ENCODE data around the gene CEACAM16.
A peak's percentile ranks its signal among the peaks of the same experiment; 100 is the strongest.
"Not testable (repeated sequence)": the region's sequence is repeated elsewhere in the genome, so short reads cannot be mapped to it uniquely, and the experiment has no call there.

CEACAM16 gene

DNA sequence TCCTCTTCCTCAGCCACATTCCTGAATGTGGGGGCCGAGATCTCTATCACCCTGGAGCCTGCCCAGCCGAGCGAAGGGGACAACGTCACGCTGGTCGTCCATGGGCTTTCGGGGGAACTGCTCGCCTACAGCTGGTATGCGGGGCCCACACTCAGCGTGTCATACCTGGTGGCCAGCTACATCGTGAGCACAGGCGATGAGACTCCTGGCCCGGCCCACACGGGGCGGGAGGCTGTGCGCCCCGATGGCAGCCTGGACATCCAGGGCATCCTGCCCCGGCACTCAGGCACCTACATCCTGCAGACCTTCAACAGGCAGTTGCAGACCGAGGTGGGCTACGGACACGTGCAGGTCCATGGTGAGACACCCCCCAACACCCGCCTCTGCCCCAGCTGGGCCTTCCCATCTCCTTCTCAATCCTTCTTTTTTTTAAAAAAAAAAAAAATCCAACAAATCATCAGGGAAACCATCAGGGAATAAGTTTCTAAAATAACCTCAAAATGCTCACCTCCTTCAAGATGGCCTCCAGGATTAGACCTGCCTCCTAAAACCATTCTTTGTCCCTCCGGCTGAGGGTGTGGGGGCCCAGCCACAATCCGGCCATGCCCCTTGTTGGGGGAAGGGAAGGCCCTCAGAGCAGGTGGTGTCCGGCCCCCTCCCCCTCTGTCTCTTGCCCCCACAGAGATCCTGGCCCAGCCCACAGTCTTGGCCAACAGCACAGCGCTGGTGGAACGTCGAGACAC lies 4.6 kb downstream of the CEACAM16 start:
- no peak for DNase-seq

DNA sequence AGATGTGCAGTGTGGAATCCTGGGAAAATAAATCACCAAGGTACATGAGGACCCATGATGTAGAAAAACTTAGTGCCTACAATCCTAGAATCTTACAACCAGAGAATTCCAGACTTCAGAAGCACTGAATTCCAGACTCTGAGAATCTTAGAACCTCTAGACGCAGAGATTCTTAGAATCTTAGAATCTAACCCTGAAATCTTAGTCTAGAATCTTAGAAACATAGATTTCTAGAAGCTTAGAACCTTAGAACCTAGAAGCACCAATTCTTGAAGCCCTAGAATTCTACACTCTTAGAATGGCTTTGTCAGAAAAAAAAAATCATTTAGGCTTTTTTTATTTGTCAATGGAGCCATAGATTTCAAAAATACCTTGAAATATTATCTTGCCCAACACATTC lies 6.0 kb downstream of the CEACAM16 start:
- no peak for DNase-seq

DNA sequence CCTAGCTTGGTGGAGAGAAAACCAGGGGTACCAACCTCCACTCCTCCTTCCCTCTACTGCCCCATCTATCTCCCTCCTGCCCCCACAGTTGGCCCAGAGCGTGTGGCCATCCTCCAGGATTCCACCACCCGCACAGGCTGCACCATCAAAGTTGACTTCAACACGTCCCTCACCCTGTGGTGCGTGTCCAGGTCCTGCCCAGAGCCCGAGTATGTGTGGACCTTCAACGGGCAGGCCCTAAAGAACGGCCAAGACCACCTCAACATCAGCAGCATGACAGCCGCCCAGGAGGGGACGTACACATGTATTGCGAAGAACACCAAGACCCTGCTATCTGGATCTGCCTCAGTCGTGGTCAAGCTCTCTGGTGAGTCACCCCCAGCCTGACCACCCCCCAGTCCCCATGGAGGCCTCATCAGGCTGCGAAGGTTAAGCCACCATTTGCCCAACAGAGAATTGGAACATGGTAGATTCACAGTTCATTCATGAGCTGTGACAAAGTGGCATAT lies 6.6 kb downstream of the CEACAM16 start:
- no peak for DNase-seq

DNA sequence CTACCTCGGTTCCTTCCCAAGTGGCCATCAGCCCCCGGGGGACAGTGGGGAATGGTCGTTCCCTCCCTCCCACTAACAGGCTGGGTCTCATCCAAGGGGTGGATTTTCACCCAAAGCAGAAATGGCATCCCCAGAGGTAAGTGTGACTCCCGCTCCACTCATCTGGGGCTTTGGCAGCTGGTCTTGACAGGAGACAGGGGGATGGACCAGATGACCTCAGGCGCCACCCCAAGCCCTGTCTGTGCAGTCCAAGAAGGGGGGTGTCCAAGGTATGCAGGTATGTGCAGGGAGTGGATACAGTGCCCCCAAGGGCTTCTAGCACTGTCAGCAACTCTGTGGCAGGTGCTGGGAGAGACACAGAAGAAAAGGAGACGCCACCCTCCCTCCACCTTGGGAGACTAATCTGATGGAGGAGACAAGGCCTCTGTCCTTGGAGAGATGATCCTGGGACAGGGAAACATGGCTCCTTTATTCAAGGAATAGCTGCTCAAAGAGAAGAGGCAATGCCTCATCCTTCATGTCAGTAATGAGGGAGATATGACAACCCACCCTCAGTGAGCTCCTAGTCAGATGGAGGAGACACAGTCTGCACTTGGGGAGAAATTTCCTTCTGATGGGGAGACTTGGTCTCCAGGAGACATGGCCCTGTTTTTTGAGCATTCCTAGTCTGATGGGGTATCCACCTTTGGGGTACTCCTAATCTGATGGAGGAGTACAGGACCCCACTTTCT lies 7.7 kb downstream of the CEACAM16 start:
- no peak for DNase-seq

DNA sequence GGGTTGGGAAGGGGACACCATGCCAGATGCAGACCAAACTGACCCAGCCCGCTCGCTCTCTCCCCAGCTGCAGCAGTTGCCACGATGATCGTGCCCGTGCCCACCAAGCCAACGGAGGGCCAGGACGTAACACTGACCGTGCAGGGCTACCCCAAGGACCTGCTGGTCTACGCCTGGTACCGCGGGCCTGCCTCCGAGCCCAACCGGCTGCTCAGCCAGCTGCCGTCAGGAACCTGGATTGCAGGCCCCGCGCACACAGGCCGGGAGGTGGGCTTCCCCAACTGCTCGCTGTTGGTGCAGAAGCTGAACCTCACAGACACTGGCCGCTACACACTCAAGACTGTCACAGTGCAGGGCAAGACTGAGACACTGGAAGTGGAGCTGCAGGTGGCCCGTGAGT lies 8.8 kb downstream of the CEACAM16 start:
- no peak for DNase-seq

DNA sequence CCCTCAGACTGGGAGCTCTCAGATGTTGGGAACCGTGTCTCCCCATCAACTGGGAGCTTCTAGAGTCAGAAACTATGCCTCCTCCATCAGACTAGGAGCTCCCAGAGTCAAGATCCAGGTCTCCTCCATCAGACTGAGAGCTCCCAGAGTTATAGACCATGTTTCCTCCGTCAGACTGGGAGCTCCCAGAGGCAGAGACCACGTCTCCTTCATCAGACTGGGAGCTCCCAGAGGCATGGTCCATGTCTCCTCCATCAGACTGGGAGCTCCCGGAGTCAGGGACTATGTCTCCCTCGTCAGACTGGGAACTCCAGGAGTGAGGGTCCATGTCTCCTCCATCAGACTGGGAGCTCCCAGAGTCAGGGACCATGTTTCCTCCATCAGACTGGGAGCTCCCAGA lies 10.0 kb downstream of the CEACAM16 start:
- DNase-seq: no peak

DNA sequence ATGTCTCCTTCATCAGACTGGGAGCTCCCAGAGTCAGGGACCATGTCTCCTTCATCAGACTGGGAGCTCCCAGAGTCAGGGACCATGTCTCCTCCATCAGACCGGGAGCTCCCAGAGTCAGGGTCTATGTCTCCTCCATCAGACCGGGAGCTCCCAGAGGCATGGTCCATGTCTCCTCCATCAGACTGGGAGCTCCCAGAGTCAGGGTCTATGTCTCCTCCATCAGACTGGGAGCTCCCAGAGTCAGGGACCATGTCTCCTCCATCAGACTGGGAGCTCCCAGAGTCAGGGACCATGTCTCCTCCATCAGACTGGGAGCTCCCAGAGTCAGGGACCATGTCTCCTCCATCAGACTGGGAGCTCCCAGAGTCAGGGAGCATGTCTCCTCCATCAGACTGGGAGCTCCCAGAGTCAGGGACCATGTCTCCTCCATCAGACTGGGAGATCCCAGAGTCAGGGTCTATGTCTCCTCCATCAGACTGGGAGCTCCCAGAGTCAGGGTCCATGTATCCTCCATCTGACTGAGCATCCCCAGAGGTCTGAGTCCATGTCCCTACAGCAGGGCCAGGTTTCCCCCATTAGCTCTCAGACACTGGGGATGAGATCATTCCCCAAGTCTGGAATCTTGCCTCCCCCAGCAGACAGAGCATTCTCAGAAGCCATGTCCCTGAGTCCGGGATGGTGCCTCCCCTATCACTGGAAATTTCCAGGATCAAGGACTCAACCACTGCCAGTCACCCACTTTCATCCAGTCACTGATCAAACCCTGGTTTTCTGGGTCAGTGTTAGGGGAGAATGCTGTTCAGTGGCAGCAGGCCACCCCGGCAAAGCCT lies 10.7 kb downstream of the CEACAM16 start:
- DNase-seq: not testable (repeated sequence)

DNA sequence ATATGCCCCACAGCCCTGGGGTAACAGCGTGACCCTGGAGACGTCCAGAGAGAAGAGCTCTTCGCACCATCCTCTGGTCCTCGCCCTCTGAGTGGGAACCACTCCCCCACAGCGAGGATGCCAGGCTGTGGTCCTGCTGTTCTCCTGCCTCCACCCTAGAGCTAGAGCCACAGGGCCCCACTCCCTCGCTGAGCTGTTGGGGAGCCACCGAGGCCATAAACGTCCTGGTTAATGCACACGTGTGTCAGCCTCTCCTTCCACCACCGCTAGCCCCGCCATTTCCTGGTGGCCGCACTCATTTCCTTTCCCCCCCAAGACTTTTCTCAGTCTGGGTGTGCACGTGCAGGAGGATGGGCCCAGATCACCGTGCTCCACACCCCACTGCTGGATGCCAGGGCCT lies 11.5 kb downstream of the CEACAM16 start:
- no peak for DNase-seq

DNA sequence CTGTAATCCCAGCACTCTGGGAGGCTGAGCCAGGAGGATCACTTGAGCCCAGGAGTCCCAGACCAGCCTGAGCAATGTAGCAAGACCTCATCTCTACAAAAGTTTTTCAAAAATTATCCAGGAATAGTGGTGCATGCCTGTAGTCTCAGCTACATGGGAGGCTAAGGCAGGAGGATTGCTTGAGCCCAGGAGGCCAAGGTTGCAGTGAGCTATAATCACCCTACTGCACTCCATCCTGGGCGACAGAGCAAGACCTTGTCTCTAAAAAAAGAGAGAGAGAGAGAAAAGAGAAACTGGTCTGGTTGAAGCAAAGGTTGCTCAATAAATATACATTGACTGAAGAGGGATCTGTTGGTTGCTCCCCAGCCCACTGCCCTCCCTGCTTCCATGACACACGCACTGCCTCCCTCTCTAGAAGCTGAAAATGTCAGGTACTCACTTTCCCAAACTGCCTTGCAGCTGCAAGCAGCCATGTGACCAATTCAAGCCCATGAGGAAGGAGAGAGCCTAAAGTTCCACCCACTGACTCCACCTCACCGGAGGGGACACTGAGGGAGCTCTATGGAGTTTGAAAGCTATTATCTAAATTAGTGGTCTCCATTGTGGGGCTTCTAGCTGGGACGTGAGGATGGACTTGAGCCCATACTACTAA lies 14.0 kb downstream of the CEACAM16 start:
- no peak for DNase-seq

DNA sequence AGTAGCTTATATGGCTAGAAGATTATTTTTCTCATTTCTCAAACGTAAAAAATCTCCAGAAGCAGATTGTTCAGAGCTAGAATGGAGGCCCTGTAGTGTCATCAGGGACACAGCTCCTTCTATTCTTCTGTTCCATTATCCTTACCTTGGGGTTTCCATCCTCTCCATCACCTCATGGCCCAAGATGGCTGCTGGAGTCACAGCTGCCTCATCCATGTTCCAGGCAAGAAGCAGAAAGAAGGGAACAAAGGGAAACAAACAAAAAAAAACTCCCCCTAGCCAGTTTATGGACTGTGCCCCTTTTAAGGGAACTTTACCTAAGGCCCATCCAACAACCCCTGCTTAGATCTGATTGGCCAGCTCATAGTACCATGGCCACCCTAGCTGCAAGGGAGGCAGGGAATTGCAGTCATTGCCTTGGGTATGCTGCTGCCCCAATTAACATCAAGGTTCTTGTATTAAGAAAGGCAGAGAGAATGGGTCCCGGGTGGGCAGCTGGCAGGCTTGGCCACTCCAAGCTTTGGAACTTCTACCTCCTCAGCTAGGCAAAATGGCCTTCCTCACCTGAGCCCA lies 15.7 kb downstream of the CEACAM16 start:
- no peak for DNase-seq

DNA sequence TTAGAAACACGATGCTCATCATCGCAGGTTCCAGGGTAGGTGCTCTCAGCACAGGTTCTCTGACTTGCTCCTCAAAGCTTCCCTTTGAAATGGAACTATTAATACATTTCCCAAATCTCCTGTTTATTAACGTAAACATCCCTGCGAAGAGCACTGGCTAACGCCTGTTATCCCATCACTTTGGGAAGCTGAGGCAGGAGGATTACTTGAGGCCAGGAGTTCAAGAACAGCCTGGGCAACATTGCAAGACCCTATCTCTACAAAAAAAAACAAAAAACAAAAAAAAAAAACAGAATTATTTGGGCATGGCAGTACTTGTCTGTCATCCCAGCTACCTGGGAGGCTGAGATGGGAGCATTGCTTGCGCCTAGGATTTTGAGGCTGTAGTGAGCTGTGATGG lies 18.7 kb downstream of the CEACAM16 start:
- DNase-seq: no peak

DNA sequence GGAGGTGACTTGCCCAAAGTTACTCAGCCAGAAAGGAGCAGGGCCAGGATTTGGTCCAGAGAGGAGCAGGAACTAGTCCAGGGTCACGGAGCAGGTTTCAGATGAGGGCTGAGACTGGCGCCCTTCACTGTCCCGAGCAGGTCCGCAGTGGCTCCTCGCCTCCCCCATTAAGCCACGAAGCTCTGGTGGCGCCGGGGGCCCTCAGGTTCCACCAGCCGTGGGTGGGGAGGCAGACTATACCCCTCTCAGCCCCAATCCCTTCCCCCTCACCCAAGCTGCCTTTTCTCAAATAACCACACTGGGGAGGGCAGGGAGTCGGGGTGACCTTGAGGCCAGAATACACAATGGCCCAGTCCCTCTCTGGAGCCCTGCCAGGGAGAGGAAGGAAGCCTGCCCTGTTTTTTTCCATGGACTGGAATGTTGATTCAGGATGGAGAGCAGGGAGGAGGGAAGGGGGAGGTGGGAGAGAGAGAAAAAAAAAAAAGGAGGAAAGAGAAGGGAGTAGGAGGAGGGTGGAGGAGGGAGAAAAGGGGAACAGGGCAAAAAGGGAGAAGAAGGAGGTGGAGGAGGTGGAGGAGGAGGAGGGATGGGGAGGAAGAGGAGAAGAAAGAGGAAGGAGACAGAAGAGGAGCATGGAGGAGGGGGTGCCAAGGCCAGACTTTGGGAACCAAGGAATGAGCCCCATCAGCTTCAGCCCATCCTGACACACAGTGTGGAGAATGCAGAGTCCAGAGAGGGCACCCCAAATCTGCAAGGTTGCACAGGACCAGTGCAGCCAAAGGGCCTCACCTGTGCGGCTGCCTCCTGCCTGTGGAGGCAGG lies 19.7 kb downstream of the CEACAM16 start:
- no peak for DNase-seq

DNA sequence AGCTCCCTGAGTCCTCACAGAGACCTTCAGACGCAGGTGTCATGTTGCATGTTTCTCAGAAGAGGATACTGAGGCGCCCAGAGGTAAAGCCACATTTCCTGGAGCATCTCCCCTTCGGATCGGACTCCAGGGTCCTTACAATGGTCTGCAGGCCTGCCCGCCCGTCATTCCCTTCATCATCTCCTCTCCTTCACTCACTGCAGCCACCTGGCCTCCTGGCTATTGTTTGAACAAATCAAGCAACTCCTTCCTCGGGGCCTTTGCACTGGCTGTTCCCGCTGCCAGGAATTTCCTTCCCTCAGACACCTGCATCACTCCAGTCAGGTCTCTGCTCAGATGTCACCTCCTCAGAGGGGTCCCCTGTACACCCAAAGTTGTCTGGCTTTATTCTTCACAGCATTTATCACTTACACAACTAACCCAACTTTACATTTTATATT lies 20.3 kb downstream of the CEACAM16 start:
- no peak for DNase-seq

DNA sequence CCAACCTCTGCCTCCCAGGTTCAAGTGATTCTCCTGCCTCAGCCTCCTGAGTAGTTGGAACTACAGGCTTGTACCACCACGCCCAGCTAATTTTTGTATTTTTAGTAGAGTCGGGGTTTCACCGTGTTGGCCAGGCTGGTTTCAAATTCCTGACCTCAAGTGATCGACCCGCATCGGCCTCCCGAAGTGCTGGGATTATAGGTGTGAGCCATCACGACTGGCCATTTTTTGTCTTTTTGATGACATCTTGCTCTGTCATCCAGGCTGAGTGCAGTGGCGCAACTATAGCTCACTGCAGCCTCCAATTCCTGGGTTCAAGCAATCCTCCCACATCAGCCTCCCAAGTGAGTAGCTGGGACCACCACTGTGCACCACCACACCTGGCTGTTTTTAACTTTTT lies 21.4 kb downstream of the CEACAM16 start:
- not testable (repeated sequence) for DNase-seq

DNA sequence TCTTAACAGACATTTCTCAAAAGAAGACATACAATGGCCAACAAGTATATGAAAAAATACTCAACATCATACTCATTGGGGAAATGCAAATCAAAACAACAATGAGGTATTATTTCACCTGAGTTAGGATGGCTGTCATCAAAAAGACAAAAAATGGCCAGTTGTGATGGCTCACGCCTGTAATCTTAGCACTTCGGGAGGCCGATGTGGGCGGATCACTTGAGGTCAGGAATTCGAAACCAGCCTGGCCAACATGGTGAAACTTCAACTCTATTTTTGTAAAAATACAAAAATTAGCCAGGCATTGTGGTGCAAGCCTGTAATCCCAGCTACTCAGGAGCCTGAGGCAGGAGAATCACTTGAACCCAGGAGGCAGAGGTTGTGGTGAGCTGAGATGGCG lies 22.0 kb downstream of the CEACAM16 start:
- no peak for DNase-seq

DNA sequence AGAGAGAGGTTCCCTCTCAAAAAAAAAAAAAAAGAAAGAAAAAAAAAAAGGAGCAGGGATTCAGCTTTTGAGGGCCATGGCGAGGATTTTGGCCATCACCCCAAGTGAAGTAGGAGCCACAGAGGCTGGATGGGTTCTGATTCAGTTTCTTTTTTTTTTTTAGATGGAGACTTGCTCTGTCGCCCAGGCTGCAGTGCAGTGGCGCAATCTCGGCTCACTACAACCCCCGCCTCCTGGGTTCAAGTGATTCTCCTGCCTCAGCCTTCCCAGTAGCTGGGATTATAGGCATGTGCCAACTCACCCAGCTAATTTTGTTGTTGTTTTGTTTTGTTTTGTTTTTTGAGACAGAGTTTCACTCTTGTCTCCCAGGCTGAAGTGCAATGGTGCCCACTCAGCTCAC lies 22.4 kb downstream of the CEACAM16 start:
- DNase-seq: not testable (repeated sequence)

DNA sequence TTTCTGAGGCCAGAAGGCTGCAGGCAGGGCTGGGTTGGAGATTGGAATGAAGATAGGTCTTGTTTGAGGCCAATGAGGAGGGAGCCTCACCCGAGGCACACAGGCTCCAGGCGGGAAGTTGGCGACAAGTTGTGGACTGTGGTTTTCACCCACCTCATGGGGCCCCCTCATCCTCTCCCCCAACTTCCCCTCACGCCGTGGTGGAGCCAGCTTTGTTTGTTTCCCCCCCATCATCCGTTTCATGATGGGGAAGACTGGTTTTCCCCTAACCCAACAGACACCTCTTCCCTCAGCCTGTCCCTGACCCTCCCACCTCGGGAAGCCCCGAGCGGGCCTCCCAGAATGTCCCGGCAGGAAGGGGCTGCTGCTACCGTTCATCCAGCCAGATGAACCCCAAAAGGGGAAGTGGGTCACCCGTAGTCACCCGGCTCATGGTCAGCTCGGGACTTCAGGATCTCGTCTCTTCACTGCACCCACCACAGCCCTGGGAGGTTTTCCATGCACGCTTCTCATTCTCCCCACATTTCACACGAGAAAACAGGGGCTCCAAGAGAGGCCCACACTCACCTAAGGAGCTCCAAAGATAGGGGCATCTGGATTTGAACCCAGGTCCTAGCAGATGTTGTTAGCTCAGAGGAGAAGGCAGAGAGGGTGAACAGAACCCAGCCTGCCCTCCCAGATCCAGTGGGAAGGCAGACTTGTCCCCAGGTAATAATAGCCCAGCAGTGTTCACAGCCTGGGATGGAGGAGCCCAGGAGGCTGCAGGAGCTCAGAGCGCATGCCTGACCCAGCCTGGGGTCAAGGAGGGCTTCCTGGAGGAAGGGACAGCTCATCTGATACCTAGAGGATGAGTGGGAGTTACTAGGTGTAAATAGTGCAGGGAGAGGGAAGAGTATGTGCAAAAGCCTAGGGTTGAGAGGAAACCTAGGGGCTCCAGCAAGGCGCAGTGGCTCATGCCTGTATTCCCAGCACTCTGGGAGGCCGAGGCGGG lies 23.5 kb downstream of the CEACAM16 start:
- DNase-seq: no peak

DNA sequence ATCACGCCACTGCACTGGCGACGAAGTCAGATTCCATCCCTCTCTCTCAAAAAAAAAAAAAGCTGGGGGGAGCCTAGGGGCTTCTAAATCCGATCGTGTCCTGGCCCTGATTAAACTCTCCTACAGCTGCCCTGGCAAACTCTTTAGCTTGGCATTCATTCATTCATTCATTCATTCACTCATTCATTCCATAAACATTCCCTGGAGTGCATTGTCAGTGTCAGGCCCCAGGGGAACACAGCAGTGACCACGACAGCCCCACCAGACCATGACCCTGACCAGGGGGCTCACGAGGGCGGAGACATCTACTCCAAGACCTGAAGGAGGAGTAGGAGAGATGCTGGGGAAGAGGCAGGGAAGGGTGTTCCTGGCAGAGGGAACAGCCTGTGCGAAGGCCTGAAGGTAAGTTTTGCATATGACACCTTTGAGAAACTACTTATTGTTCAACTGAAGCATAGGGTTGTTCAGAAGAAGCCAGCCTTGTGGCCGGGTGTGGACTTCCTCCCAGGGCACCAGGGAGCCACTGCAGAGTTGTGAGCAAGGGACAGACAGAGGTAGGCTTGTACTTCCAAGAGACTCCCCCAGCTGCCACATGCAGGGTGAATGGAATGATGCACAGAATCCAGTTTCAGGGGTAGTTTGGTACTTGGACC lies 24.5 kb downstream of the CEACAM16 start:
- peak in 1 of 5 experiments; percentile 61 for DNase-seq

DNA sequence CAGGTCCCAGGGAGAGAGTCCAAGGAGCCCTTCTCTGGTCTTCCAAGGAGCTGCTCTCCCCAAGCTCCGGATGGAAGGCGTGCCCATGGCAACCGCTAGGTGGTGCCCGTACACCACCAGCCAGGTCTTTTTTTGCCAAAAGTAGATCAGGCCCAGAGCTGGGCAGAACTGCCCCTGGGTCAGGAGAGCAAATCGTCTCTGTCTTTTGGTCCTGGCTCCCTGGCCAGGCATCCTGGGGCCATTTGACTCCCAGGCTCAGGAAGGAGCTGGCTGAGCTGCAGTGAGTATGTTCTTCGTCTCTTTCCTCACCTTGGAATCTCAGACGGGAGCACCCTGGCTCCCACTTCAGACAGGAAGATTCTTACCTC lies 25.0 kb downstream of the CEACAM16 start:
- DNase-seq: peak; percentile 50 to 73 (median 69)

DNA sequence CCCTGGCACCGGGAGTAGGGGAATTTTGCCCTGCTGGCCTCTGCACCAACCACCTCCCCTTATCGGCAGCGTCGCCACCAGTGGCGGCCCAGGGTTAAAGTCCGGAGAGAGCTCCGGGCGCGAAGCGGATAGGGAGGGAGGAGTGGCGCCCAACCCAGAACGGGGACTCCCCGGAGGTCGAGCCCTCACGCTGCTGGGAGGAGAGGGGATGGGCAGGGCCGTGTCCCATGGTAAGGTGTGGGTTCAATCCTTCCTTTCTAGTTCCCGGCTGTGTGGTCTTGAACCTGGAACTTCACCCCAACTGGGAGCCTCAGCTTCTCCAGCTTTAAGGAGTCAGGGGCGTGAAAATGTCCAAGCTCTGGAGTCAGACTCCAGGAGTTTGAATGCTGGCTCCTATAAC lies 26.3 kb downstream of the CEACAM16 start:
- DNase-seq: no peak

Data from T-helper 2 cell (primary cell).